HepG2 (cell line): ENCODE data around the gene SMIM24. TPM values are rescaled to one million over a fixed set of nuclear protein-coding genes. Genes with fewer than 3 reads are reported as not detected.

Experiments used
- ATAC-seq: fragments of 200-7000 bp; cut with Tn5 transposase; 3 replicates; pipeline ENCODE4 v1.9.1; 2020; ENCODE audit warnings: mild to moderate bottlenecking, moderate library complexity
- BruUV-seq: library from RNA; stranded (reverse); fragments of 400-500 nt; replicated peaks from 2 replicates; lab custom pipeline; 2021; lab: Mats Ljungman, UMichigan
- CTCF ChIA-PET: fragments of 300-600 bp; formaldehyde crosslinking; extraction: SDS; loops from one replicate; lab custom pipeline; 2021; ENCODE audit warnings: low total read pairs, inconsistent platforms, low intra/inter-chr PET ratio; lab: Yijun Ruan, JAX
- POLR2A ChIA-PET: fragments of 350-600 bp; sonication (Branson Sonifier 250); formaldehyde crosslinking; loops from one replicate; lab custom pipeline; 2020; ENCODE audit warnings: antibody characterized with exemption, inconsistent platforms; lab: Yijun Ruan, JAX
- DNase-seq: peaks from one replicate; pipeline ENCODE4 v3.0.0-alpha.2; 2015; ENCODE audit warnings: low spot score
- FAIRE-seq: peaks from 3 replicates; lab custom pipeline; 2011; peaks lifted over from hg19 to GRCh38; lab: Jason Lieb, UNC
- H2AFZ ChIP-seq: one replicate; pipeline ENCODE4 v1.6.1; 2011; ENCODE audit warnings: low read length, inconsistent platforms
- H3K27ac ChIP-seq: fragments of 300-600 bp; 3 replicates; pipeline ENCODE4 v1.8.0; 2011; ENCODE audit warnings: mixed run types, mild to moderate bottlenecking, mixed read lengths, low read length, inconsistent platforms; ENCODE audit not compliant: insufficient read depth; ENCODE audit errors: extremely low read length
- H3K27me3 ChIP-seq, 2 experiments: fragments of 200-600 bp in 1 of 2; 2 replicates in 1 of 2; 3 replicates in 1 of 2; pipeline versions ENCODE4 v1.6.0 to v1.8.0; 2011; ENCODE audit warnings: low read length in 2 of 2, mild to moderate bottlenecking in 2 of 2, moderate library complexity in 2 of 2, inconsistent platforms in 1 of 2; ENCODE audit not compliant: insufficient read depth in 2 of 2, control insufficient read depth in 1 of 2
- H3K36me3 ChIP-seq, 2 experiments: fragments of 200-600 bp in 1 of 2; replicated peaks in 1 of 2; 2 replicates in 1 of 2; 3 replicates in 1 of 2; pipeline versions ENCODE4 v1.5.1 to v1.8.0; 2011; ENCODE audit warnings: low read length in 2 of 2, inconsistent platforms in 1 of 2; ENCODE audit not compliant: insufficient read depth in 2 of 2, control insufficient read depth in 1 of 2
- H3K4me1 ChIP-seq: 2 replicates; pipeline ENCODE4 v1.5.1; 2012; ENCODE audit warnings: low read length, inconsistent platforms; ENCODE audit not compliant: insufficient read depth
- H3K4me2 ChIP-seq: 2 replicates; pipeline ENCODE4 v1.6.0; 2011; ENCODE audit warnings: low read depth, low read length, inconsistent platforms
- H3K4me3 ChIP-seq, 3 experiments: fragments of 200-600 bp in 1 of 3; sonication (generic), shearing (Covaris generic) in 1 of 3; replicated peaks in 1 of 3; 2 replicates each; pipeline ENCODE4 v1.5.1; 2011 to 2016; ENCODE audit warnings: low read length in 3 of 3, inconsistent platforms in 2 of 3, low read depth in 2 of 3, mild to moderate bottlenecking in 2 of 3, control low read depth in 1 of 3, mixed read lengths in 1 of 3; ENCODE audit not compliant: insufficient read depth in 1 of 3
- H3K79me2 ChIP-seq: one replicate; pipeline ENCODE4 v1.6.1; 2011; ENCODE audit warnings: low read length, inconsistent platforms; ENCODE audit not compliant: insufficient read depth
- H3K9ac ChIP-seq: 2 replicates; pipeline ENCODE4 v1.6.0; 2011; ENCODE audit warnings: mild to moderate bottlenecking, low read depth, low read length, inconsistent platforms; ENCODE audit not compliant: insufficient read depth
- H3K9me3 ChIP-seq: 2 replicates; pipeline ENCODE4 v1.5.1; 2012; ENCODE audit warnings: mild to moderate bottlenecking, low read length
- H4K20me1 ChIP-seq: 2 replicates; pipeline ENCODE4 v1.6.0; 2011; ENCODE audit warnings: inconsistent platforms, mild to moderate bottlenecking, low read length, moderate library complexity; ENCODE audit not compliant: insufficient read depth
- FOXO4 ChIP-seq: sonication (generic); formaldehyde crosslinking; conservative IDR thresholded peaks from 2 replicates; pipeline ENCODE4 v1.8.1; 2023; ENCODE audit warnings: missing genetic modification reagents
- FUBP1 ChIP-seq: sonication (generic); formaldehyde crosslinking; IDR thresholded peaks from 2 replicates; pipeline ENCODE4 v1.5.1; 2020; ENCODE audit warnings: missing genetic modification reagents, mild to moderate bottlenecking, borderline replicate concordance
- HOMEZ ChIP-seq: IDR thresholded peaks from 2 replicates; pipeline ENCODE4 v1.6.1; 2016; ENCODE audit warnings: low read depth
- MYPOP ChIP-seq: sonication (generic); formaldehyde crosslinking; IDR thresholded peaks from 2 replicates; pipeline ENCODE4 v1.8.1; 2023; ENCODE audit warnings: mild to moderate bottlenecking, moderate library complexity, missing genetic modification reagents
- NFIC ChIP-seq: IDR thresholded peaks from 2 replicates; pipeline ENCODE4 v1.6.1; 2012; ENCODE audit warnings: mild to moderate bottlenecking, low read length, inconsistent platforms
- RNF2 ChIP-seq: fragments of 450-650 bp; conservative IDR thresholded peaks from 2 replicates; pipeline ENCODE4 v1.6.1; 2016; ENCODE audit warnings: low read depth
- ZNF335 ChIP-seq: sonication (generic); formaldehyde crosslinking; IDR thresholded peaks from 2 replicates; pipeline ENCODE4 v1.4.0; 2020; ENCODE audit warnings: missing genetic modification reagents
- ZNF530 ChIP-seq: sonication (generic); formaldehyde crosslinking; IDR thresholded peaks from 2 replicates; pipeline ENCODE4 v1.5.0; 2020; ENCODE audit warnings: low read depth, mild to moderate bottlenecking, missing genetic modification reagents
- WGBS: methylation state at CpG from one replicate; pipeline ENCODE4 v1.1.6; 2017; ENCODE audit warnings: low lambda C conversion rate; 5-methylcytosine and 5-hydroxymethylcytosine counted together
- in situ Hi-C: cut with HindIII; loops from 2 replicates; pipeline ENCODE4 v1.10.0; 2017; ENCODE audit warnings: low pct_unique_long_range_greater_than_20kb; ENCODE audit not compliant: extremely low pct_ligation_motif_present
- intact Hi-C: fragments of 100-400 bp; cut with micrococcal nuclease; formaldehyde crosslinking; loops from one replicate; pipeline ENCODE4 v1.10.0; 2022; ENCODE audit not compliant: unreplicated experiment
- polyA plus RNA-seq, 8 experiments: library from polyadenylated mRNA; depleted of rRNA in 3 of 8; stranded (reverse) in 7 of 8; unstranded in 1 of 8; fragments of >200 nt; fragmentation: Illumina TruSeq in 4 of 8; extraction: Trizol in 4 of 8; gene quantifications; 2 replicates each; pipeline versions ENCODE4 v1.2.1 to v1.2.3, GENCODE V29; 2011 to 2016; ENCODE audit warnings: low read depth in 4 of 8, missing spikeins in 1 of 8, mixed read lengths in 1 of 8; ENCODE audit not compliant: insufficient read depth in 1 of 8
- total RNA-seq, 5 experiments: library from RNA; depleted of rRNA; stranded (reverse); fragments of >200 nt; fragmentation: Illumina TruSeq; extraction: Trizol; gene quantifications; 2 replicates each; pipeline ENCODE4 v1.2.3, GENCODE V29; 2016; ENCODE audit warnings: low read depth in 1 of 5
- TF ChIP-seq, protein P1 (sequence below): sonication (generic); formaldehyde crosslinking; IDR thresholded peaks from 2 replicates; pipeline ENCODE4 v1.5.0; 2020; ENCODE audit warnings: missing genetic modification reagents
- TF ChIP-seq, protein P2 (sequence below): sonication (generic); formaldehyde crosslinking; IDR thresholded peaks from 2 replicates; pipeline ENCODE4 v1.5.0; 2020; ENCODE audit warnings: mild to moderate bottlenecking, missing genetic modification reagents, borderline replicate concordance

The SMIM24 gene
- total and polyA plus RNA-seq, 2 of the 13 experiments (the other 11 are each of a cell fraction or from before 2014, with no cell fraction given), result 11.2 to 70.6 TPM

DNA sequence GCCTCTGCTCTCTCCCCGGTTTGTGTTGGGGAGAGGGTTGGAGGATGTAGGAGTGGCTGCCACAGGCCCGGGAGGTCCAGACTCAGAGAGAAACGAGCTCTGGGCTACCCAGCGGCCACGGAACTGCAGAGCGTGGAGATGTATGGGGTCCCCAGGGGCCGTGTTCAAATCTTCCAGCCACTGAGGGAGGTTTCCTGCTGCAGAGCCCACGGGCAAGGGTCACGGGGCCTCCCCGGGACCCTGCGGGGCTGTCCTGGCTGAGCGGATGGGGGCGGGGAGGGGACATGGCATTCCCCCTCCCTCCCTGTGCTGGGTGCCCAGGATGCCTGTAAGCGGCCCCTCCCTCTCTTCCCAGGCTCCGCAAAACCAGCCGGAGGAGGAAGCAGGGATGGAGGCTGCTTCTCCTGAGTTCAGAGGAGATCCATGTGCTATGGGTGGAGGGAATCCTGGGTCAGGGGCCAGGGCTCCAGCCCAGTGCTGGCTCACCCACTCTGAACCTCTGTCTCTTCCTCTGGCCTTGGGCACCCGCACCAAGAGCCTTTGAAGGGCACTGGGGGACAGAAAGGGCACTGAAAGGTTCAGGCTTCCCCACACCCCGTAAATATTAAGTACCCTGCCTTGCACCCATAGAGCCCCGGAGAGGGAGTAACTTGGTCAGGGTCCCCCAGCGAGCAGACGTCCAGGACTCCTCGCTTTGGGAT is 22.6 kb downstream of the SMIM24 start:
- POLR2A ChIA-PET, result no interaction called here
- no peak for FAIRE-seq
- 85% methylated on average over 15 of the region's 22 CpGs for WGBS
- CTCF ChIA-PET, result no interaction called here
- H3K4me3 ChIP-seq, result no peak overlapping the region
- no peak overlapping the region for H3K4me2 ChIP-seq
- in situ Hi-C loops, result no loop called here
- no peaks in the 10 kb centered on the region for H3K27me3 ChIP-seq
- no peak for DNase-seq
- no TSS peak for BruUV-seq
- 0 out of 2 replicates have a peak, but pooled peaks cover 2% of the 10 kb centered on the region for H4K20me1 ChIP-seq
- no peak overlapping the region for H2AFZ ChIP-seq
- no peak overlapping the region for H3K9ac ChIP-seq
- H3K79me2 ChIP-seq, result no peaks in the 10 kb centered on the region
- H3K9me3 ChIP-seq, result no peaks in the 10 kb centered on the region
- no peak overlapping the region for H3K27ac ChIP-seq
- intact Hi-C loops, result no loop called here
- ATAC-seq, result no peak
- 0 out of 2 replicates have a peak, but pooled peaks cover 8% of the 10 kb centered on the region for H3K4me1 ChIP-seq
- H3K36me3 ChIP-seq, result peaks cover 3 to 15% of the 10 kb centered on the region in 2 experiments; a peak in 3 of 5 replicates
- TF ChIP-seq HOMEZ (CRISPR knock-in tag), result no peak
- no peak for TF ChIP-seq FOXO4 (CRISPR knock-in tag)
- no peak for TF ChIP-seq RNF2
- TF ChIP-seq NFIC, result no peak
- TF ChIP-seq ZNF335 (CRISPR knock-in tag), result no peak
- no peak for TF ChIP-seq FUBP1 (CRISPR knock-in tag)
- TF ChIP-seq, protein P1, sequence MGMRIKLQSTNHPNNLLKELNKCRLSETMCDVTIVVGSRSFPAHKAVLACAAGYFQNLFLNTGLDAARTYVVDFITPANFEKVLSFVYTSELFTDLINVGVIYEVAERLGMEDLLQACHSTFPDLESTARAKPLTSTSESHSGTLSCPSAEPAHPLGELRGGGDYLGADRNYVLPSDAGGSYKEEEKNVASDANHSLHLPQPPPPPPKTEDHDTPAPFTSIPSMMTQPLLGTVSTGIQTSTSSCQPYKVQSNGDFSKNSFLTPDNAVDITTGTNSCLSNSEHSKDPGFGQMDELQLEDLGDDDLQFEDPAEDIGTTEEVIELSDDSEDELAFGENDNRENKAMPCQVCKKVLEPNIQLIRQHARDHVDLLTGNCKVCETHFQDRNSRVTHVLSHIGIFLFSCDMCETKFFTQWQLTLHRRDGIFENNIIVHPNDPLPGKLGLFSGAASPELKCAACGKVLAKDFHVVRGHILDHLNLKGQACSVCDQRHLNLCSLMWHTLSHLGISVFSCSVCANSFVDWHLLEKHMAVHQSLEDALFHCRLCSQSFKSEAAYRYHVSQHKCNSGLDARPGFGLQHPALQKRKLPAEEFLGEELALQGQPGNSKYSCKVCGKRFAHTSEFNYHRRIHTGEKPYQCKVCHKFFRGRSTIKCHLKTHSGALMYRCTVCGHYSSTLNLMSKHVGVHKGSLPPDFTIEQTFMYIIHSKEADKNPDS (CRISPR knock-in tag), result no peak
- no peak for TF ChIP-seq ZNF530 (CRISPR knock-in tag)
- TF ChIP-seq, protein P2, sequence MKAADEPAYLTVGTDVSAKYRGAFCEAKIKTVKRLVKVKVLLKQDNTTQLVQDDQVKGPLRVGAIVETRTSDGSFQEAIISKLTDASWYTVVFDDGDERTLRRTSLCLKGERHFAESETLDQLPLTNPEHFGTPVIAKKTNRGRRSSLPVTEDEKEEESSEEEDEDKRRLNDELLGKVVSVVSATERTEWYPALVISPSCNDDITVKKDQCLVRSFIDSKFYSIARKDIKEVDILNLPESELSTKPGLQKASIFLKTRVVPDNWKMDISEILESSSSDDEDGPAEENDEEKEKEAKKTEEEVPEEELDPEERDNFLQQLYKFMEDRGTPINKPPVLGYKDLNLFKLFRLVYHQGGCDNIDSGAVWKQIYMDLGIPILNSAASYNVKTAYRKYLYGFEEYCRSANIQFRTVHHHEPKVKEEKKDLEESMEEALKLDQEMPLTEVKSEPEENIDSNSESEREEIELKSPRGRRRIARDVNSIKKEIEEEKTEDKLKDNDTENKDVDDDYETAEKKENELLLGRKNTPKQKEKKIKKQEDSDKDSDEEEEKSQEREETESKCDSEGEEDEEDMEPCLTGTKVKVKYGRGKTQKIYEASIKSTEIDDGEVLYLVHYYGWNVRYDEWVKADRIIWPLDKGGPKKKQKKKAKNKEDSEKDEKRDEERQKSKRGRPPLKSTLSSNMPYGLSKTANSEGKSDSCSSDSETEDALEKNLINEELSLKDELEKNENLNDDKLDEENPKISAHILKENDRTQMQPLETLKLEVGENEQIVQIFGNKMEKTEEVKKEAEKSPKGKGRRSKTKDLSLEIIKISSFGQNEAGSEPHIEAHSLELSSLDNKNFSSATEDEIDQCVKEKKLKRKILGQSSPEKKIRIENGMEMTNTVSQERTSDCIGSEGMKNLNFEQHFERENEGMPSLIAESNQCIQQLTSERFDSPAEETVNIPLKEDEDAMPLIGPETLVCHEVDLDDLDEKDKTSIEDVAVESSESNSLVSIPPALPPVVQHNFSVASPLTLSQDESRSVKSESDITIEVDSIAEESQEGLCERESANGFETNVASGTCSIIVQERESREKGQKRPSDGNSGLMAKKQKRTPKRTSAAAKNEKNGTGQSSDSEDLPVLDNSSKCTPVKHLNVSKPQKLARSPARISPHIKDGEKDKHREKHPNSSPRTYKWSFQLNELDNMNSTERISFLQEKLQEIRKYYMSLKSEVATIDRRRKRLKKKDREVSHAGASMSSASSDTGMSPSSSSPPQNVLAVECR, result no peak
- no peak for TF ChIP-seq MYPOP
